Measurements from ENCODE around the gene SEZ6. TPM values are rescaled to one million over a fixed set of nuclear protein-coding genes. Genes with fewer than 3 reads are reported as not detected.
"Not testable (repeated sequence)": the region's sequence is repeated elsewhere in the genome, so short reads cannot be mapped to it uniquely, and the experiment has no call there.

Gene SEZ6
- total RNA-seq, 2 donors from 2014 or later: 0.20 TPM; not detected in 1

DNA sequence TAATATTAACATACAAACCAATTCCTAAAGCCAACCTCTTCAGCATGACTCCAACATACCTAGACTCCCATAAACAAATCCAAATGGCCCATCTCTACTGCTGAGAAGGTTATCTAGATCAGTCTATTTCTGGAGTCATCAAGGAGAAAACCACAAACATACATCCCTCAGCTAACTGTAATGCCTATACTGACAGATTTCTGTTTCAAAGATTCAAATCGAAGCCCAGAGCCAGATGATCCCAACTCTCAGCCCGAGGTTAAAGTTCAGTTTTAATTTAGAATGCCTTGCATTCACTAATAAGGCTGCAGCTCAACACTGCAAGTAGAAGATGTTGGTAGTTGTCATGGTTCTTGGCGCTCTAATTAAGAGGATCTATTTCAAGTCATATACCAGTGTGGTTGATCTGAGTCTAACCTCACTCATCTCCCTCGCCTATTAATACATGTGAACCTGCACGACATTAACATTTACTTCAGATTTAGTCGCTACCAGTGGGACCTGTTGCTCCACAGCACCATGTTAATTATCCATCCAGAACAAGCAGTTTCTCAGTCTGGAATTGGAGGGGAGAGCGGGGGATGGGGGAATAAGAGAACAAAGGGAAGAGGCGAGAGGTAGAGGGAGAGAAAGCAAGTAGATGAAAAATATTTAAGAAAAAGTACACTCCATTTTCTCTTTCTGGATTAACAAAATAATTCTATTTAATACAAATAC is 69.9 kb downstream of the SEZ6 start:
- Mint-ChIP-seq H3K27ac (no peak overlapping the region), H3K9me3 (no peaks in the 10 kb centered on the region), H3K27me3 (ENCODE audit: insufficient read depth) (no peaks in the 10 kb centered on the region), H3K36me3 (ENCODE audit: low read depth) (peaks cover 37% of the 10 kb centered on the region), H3K4me3 (no peak overlapping the region), H3K4me1 (peaks cover 41% of the 10 kb centered on the region)
- H3K4me1 ChIP-seq (ENCODE audit: control insufficient read depth, insufficient read depth, low read length): peaks cover 8% of the 10 kb centered on the region
- H3K27me3 ChIP-seq (ENCODE audit: control insufficient read depth, insufficient read depth, low read length, poor library complexity, severe bottlenecking): no peaks in the 10 kb centered on the region
- TF ChIP-seq, protein P1, sequence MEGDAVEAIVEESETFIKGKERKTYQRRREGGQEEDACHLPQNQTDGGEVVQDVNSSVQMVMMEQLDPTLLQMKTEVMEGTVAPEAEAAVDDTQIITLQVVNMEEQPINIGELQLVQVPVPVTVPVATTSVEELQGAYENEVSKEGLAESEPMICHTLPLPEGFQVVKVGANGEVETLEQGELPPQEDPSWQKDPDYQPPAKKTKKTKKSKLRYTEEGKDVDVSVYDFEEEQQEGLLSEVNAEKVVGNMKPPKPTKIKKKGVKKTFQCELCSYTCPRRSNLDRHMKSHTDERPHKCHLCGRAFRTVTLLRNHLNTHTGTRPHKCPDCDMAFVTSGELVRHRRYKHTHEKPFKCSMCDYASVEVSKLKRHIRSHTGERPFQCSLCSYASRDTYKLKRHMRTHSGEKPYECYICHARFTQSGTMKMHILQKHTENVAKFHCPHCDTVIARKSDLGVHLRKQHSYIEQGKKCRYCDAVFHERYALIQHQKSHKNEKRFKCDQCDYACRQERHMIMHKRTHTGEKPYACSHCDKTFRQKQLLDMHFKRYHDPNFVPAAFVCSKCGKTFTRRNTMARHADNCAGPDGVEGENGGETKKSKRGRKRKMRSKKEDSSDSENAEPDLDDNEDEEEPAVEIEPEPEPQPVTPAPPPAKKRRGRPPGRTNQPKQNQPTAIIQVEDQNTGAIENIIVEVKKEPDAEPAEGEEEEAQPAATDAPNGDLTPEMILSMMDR (conservative IDR thresholded peaks at IDR 0.05): no peak
- peaks cover 67% of the 10 kb centered on the region for H3K36me3 ChIP-seq (ENCODE audit: control insufficient read depth, insufficient read depth, low read length)
- H3K9ac ChIP-seq (ENCODE audit: extremely low read depth, low read length, poor library complexity, severe bottlenecking): no peak overlapping the region
- H3K27ac ChIP-seq (ENCODE audit: low read depth, low read length): no peak overlapping the region
- no peaks in the 10 kb centered on the region for H3K9me3 ChIP-seq (ENCODE audit: control insufficient read depth, low read length)
- no peak for DNase-seq
- 96 to 100% methylated on average over 4 to 7 of the region's 8 CpGs for WGBS, 2 experiments (ENCODE audit: insufficient coverage in 1 of 2, insufficient read length in 1 of 2)
- H3K4me3 ChIP-seq (ENCODE audit: low read length): no peak overlapping the region

DNA sequence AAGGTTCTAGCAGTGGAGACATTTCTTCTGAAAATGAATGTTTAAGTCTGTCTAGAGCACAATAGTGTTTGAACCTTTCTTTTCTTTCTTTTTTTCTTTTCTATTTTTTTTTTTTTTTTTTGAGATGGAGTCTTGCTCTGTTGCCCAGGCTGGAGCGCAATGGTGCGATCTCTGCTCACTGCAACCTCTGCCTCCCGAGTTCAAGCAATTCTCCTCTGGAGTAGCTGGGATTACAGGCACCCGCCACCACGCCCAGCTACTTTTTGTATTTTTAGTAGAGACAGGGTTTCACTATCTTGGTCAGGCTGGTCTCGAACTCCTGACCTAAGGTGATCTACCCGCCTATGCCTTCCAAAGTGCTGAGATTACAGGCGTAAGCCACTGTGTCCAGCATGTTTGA is 71.3 kb downstream of the SEZ6 start:
- H3K4me1 Mint-ChIP-seq: peaks cover 33% of the 10 kb centered on the region
- DNase-seq; H3K27me3 Mint-ChIP-seq (ENCODE audit: insufficient read depth); H3K9me3 ChIP-seq (ENCODE audit: control insufficient read depth, low read length); H3K9ac ChIP-seq (ENCODE audit: extremely low read depth, low read length, poor library complexity, severe bottlenecking); H3K4me1 ChIP-seq (ENCODE audit: control insufficient read depth, insufficient read depth, low read length); H3K4me3 ChIP-seq (ENCODE audit: low read length); H3K27me3 ChIP-seq (ENCODE audit: control insufficient read depth, insufficient read depth, low read length, poor library complexity, severe bottlenecking); H3K4me3 Mint-ChIP-seq; H3K9me3 Mint-ChIP-seq; H3K27ac ChIP-seq (ENCODE audit: low read depth, low read length); H3K27ac Mint-ChIP-seq: not testable (repeated sequence)
- 91 to 98% methylated on average over 6 to 8 of the region's 8 CpGs for WGBS, 2 experiments (ENCODE audit: insufficient coverage in 1 of 2, insufficient read length in 1 of 2)
- H3K36me3 ChIP-seq (ENCODE audit: control insufficient read depth, insufficient read depth, low read length): peaks cover 58% of the 10 kb centered on the region
- H3K36me3 Mint-ChIP-seq (ENCODE audit: low read depth): peaks cover 39% of the 10 kb centered on the region

DNA sequence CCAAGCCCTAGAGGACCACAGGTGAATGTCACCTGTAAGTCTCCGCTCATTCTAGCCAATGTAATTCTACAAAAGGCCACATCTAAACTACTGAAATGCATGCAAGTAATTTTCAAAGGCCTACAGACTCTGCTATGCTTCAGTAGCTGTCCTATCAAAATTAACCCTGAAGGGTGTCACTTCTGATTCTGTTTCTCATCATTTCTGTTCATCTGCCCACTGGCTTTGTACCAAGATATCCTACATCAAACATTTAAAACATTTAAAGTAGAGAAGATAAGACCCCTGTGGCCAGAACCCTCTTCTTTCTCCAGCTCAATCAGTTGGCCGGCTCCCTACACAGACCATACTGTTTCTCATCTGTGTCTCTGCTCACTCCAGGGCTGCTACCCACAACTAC is 76.0 kb downstream of the SEZ6 start:
- Histone ChIP-seq H3K27me3 (ENCODE audit: control insufficient read depth, insufficient read depth, low read length, poor library complexity, severe bottlenecking) (no peaks in the 10 kb centered on the region), H3K36me3 (ENCODE audit: control insufficient read depth, insufficient read depth, low read length) (peaks cover 70% of the 10 kb centered on the region), H3K9ac (ENCODE audit: extremely low read depth, low read length, poor library complexity, severe bottlenecking) (no peak overlapping the region), H3K4me1 (ENCODE audit: control insufficient read depth, insufficient read depth, low read length) (no peaks in the 10 kb centered on the region), H3K27ac (ENCODE audit: low read depth, low read length) (no peak overlapping the region), H3K4me3 (ENCODE audit: low read length) (no peak overlapping the region), H3K9me3 (ENCODE audit: control insufficient read depth, low read length) (peaks cover 4% of the 10 kb centered on the region)
- no peaks in the 10 kb centered on the region for H3K27me3 Mint-ChIP-seq (ENCODE audit: insufficient read depth)
- H3K4me1 Mint-ChIP-seq: peaks cover 5% of the 10 kb centered on the region
- DNase-seq: no peak
- H3K36me3 Mint-ChIP-seq (ENCODE audit: low read depth): peaks cover 57% of the 10 kb centered on the region
- H3K27ac Mint-ChIP-seq: peak overlapping the region; percentile 2
- TF ChIP-seq, protein P1 (conservative IDR thresholded peaks at IDR 0.05): peak; percentile 47
- no peaks in the 10 kb centered on the region for H3K9me3 Mint-ChIP-seq
- WGBS, 2 experiments (ENCODE audit: insufficient coverage in 1 of 2, insufficient read length in 1 of 2): 93 to 94% methylated on average over 2 of the region's 2 CpGs
- no peak overlapping the region for H3K4me3 Mint-ChIP-seq

Data from endodermal cell (in vitro differentiated cells).